ENCODE results near the gene TMEM185A. TPM values are rescaled to one million over a fixed set of nuclear protein-coding genes. Genes with fewer than 3 reads are reported as not detected.
A peak's percentile ranks its signal among the peaks of the same experiment; 100 is the strongest.
"Not testable (repeated sequence)": the region's sequence is repeated elsewhere in the genome, so short reads cannot be mapped to it uniquely, and the experiment has no call there.

Gene TMEM185A
- 10 to 100 TPM; 15.8 to 16.8 TPM for total RNA-seq

GRCh38 chrX:149631234-149632165, at the start of gene TMEM185A:
TSS of gene TMEM185A (minus strand) at chrX:149631792. CDS start at chrX:149631580, 212 bp downstream.
- peak within 1 kb of the TSS; percentile 90 for H3K4me3 Mint-ChIP-seq
- ChIA-PET POLR2A (no interaction called here), CTCF (no interaction called here)
- no peaks in the 10 kb centered on the region for H3K27me3 Mint-ChIP-seq
- DNase-seq: peak; percentile 68
- H3K36me3 Mint-ChIP-seq (ENCODE audit: low read depth): peaks cover 2% of the 10 kb centered on the region
- peak within 1 kb of the TSS; percentile 85 for H3K27ac Mint-ChIP-seq
- no peaks in the 10 kb centered on the region for H3K9me3 Mint-ChIP-seq
- peaks cover 32% of the 10 kb centered on the region for H3K4me1 Mint-ChIP-seq

- Mint-ChIP-seq H3K9me3 (no peaks in the 10 kb centered on the region), H3K36me3 (ENCODE audit: low read depth) (no peaks in the 10 kb centered on the region), H3K27ac (no peak overlapping the region), H3K4me3 (no peak overlapping the region), H3K27me3 (no peaks in the 10 kb centered on the region), H3K4me1 (no peaks in the 10 kb centered on the region)
- CTCF ChIA-PET: no interaction called here
- no peak for DNase-seq
- POLR2A ChIA-PET: no interaction called here
Observed at GRCh38 chrX:149681182-149681581, 49.6 kb upstream of the TMEM185A start.

DNA sequence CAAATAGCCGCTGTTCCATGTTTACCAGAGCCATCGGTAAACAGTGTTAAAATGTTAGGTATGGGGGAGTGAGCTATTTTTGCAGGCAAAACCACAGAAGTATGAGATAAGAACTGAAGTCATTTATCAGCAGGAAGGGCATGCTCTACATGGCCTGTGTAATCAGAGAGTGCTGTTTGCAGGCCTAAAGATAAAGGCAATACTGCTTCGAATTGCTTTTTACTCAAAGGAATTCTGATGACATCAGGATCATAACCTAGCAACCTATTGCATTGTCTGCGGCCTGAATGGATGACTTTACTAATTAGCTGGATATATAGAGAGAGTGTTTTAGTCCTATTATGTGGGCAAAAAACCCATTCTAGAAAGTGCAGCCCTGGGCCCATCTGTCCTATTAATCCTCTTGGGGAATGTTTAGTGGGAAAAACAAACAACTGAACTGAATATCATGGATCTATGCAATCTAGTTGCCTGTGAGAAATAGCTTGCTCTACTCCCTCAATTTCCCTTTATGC, 47.6 kb upstream of the TMEM185A start:
- H3K4me1 Mint-ChIP-seq; H3K27ac Mint-ChIP-seq; DNase-seq; H3K36me3 Mint-ChIP-seq (ENCODE audit: low read depth); H3K4me3 Mint-ChIP-seq; POLR2A ChIA-PET; H3K9me3 Mint-ChIP-seq; CTCF ChIA-PET; H3K27me3 Mint-ChIP-seq: not testable (repeated sequence)

- CTCF ChIA-PET; H3K36me3 Mint-ChIP-seq (ENCODE audit: low read depth); H3K27me3 Mint-ChIP-seq; H3K4me1 Mint-ChIP-seq; DNase-seq; POLR2A ChIA-PET; H3K27ac Mint-ChIP-seq; H3K4me3 Mint-ChIP-seq; H3K9me3 Mint-ChIP-seq: not testable (repeated sequence)
Observed at GRCh38 chrX:149675554-149675953, 44.0 kb upstream of the TMEM185A start.

DNA sequence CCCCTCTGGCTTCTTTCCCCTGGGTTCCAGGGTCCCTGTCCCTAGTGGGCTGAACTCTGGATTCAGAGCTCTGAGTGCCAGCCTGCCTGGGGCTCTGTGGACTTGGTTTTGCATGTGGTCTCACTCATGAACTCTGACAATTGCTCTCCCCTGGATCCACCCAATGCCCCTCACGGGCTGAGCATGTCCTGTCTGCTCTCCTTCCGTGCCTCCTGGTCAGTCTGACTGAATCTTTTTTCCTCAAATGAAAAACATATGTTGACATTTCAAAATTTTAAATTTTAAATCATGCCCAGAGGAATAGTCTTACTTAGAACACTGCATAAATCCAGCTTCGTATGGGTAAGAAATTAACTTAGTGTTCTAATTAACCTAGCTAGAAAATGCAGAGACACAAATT, 43.5 kb upstream of the TMEM185A start:
- H3K9me3 Mint-ChIP-seq: not testable (repeated sequence)

DNA sequence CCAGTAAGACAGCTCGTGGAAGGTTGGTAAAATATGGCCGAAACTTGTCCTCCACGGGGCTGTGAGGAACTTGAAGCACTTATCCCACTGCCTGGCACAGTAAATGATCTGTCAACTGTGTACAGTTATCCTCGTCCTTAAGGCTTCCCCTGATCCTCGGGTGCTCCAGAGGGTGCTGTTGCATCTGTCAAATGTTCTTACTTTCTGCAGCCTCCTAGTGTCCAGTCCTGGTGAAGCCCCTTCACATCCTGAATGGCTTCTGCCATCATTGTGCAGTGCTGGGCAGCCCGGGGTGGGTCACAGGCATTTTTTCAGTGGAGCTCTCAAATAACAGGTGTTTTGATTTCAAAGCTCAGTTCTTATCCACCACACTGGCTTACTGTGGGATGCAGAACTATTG, 29.0 kb upstream of the TMEM185A start:
- H3K9me3 Mint-ChIP-seq; POLR2A ChIA-PET; DNase-seq; H3K36me3 Mint-ChIP-seq (ENCODE audit: low read depth); H3K27me3 Mint-ChIP-seq; CTCF ChIA-PET; H3K4me1 Mint-ChIP-seq; H3K4me3 Mint-ChIP-seq; H3K27ac Mint-ChIP-seq: not testable (repeated sequence)

More for the DNA sequence above, 43.5 kb upstream of the TMEM185A start:
- CTCF ChIA-PET; H3K4me1 Mint-ChIP-seq; H3K36me3 Mint-ChIP-seq (ENCODE audit: low read depth); H3K4me3 Mint-ChIP-seq; H3K27ac Mint-ChIP-seq; POLR2A ChIA-PET; H3K27me3 Mint-ChIP-seq; DNase-seq: not testable (repeated sequence)

DNA sequence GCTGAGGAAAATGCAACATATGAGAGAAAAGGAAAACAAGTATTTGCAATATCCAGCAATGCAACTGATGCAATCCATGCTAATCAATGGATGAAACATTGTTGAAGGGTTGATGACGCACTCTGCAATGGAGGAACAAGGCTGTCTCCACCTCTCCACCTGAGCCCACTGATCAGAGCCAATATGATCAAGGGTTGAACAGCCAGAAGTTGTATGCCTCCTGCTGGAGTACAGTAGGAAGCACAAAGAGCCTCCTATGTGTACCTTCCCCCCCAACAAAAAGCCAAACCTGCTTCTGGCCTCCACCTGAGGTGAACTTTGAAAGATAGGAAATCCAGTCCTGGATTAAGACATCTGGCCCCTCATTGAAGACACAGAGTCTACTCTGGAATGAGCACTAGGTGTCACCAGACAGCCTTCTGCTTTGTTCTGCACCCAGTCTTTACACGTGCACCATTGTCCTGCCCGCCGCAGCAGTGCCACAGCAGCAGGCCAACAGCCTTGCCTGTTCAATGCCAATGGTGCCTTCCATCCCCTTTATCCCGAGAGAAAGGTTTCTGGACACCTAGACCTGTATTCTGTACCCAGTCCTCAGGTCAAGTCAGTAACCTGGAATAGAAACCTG, 24.8 kb upstream of the TMEM185A start:
- H3K9me3 Mint-ChIP-seq; CTCF ChIA-PET; H3K4me1 Mint-ChIP-seq; H3K27me3 Mint-ChIP-seq; POLR2A ChIA-PET; H3K36me3 Mint-ChIP-seq (ENCODE audit: low read depth); H3K27ac Mint-ChIP-seq; H3K4me3 Mint-ChIP-seq; DNase-seq: not testable (repeated sequence)

- ChIA-PET CTCF (no interaction called here), POLR2A (no interaction called here)
- Mint-ChIP-seq H3K36me3 (ENCODE audit: low read depth) (no peaks in the 10 kb centered on the region), H3K9me3 (no peaks in the 10 kb centered on the region), H3K27me3 (peaks cover 2% of the 10 kb centered on the region), H3K27ac (no peak overlapping the region), H3K4me1 (no peaks in the 10 kb centered on the region), H3K4me3 (no peak overlapping the region)
- DNase-seq: no peak
Observed at GRCh38 chrX:149652232-149652981, 20.8 kb upstream of the TMEM185A start.

GRCh38 chrX:149650162-149650561, 18.6 kb upstream of the TMEM185A start:
- Mint-ChIP-seq H3K4me3 (no peak overlapping the region), H3K4me1 (no peaks in the 10 kb centered on the region), H3K9me3 (no peaks in the 10 kb centered on the region), H3K36me3 (ENCODE audit: low read depth) (no peaks in the 10 kb centered on the region), H3K27me3 (peaks cover 2% of the 10 kb centered on the region), H3K27ac (no peak overlapping the region)
- POLR2A ChIA-PET: no interaction called here
- DNase-seq: no peak
- CTCF ChIA-PET: no interaction called here

GRCh38 chrX:149648932-149649331, 17.3 kb upstream of the TMEM185A start:
- H3K4me3 Mint-ChIP-seq: no peak overlapping the region
- CTCF ChIA-PET: no interaction called here
- no peaks in the 10 kb centered on the region for H3K36me3 Mint-ChIP-seq (ENCODE audit: low read depth)
- peaks cover 4% of the 10 kb centered on the region for H3K27me3 Mint-ChIP-seq
- no peak overlapping the region for H3K27ac Mint-ChIP-seq
- H3K4me1 Mint-ChIP-seq: no peaks in the 10 kb centered on the region
- POLR2A ChIA-PET: no interaction called here
- no peak for DNase-seq
- no peaks in the 10 kb centered on the region for H3K9me3 Mint-ChIP-seq

GRCh38 chrX:149647505-149647904, 15.9 kb upstream of the TMEM185A start:
- H3K27ac Mint-ChIP-seq: no peak overlapping the region
- no peak overlapping the region for H3K4me3 Mint-ChIP-seq
- peaks cover 2% of the 10 kb centered on the region for H3K27me3 Mint-ChIP-seq
- no peaks in the 10 kb centered on the region for H3K4me1 Mint-ChIP-seq
- CTCF ChIA-PET: interaction anchor here (1.0 to 1.3 kb wide), 3 partner anchors 11 to 32 kb away, joined by 3 to 4 read pairs (median 3); no protein-coding TSS in a partner anchor
- H3K9me3 Mint-ChIP-seq: no peaks in the 10 kb centered on the region
- POLR2A ChIA-PET: no interaction called here
- H3K36me3 Mint-ChIP-seq (ENCODE audit: low read depth): no peaks in the 10 kb centered on the region
- no peak for DNase-seq

- Mint-ChIP-seq H3K9me3 (no peaks in the 10 kb centered on the region), H3K4me1 (no peaks in the 10 kb centered on the region), H3K27ac (no peak overlapping the region), H3K36me3 (ENCODE audit: low read depth) (no peaks in the 10 kb centered on the region), H3K27me3 (peaks cover 2% of the 10 kb centered on the region), H3K4me3 (no peak overlapping the region)
- no peak for DNase-seq
- ChIA-PET POLR2A (no interaction called here), CTCF (no interaction called here)
Observed at GRCh38 chrX:149643496-149643895, 11.9 kb upstream of the TMEM185A start.

DNA sequence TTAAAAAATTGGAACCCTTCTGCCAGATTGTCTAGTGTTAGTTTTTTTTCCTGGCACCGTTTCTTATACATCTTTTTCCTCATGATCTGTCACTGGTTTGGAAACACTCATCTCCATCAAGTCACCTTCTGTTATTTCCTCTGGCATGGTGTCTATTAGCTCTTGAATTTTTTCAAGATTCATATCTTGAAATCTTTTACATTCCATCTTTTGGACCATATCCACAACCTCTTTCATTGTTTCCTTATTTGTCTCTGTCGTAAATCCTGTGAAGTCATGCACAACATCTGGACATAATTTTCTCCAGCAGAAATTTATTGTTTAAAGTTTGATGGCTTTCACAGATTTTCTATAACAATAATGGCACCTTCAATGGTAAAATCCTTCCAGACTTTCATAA, 10.2 kb upstream of the TMEM185A start:
- no peaks in the 10 kb centered on the region for H3K4me1 Mint-ChIP-seq
- no peaks in the 10 kb centered on the region for H3K9me3 Mint-ChIP-seq
- no peak overlapping the region for H3K27ac Mint-ChIP-seq
- H3K27me3 Mint-ChIP-seq: peaks cover 2% of the 10 kb centered on the region
- DNase-seq: no peak
- POLR2A ChIA-PET: no interaction called here
- H3K36me3 Mint-ChIP-seq (ENCODE audit: low read depth): no peaks in the 10 kb centered on the region
- H3K4me3 Mint-ChIP-seq: no peak overlapping the region
- CTCF ChIA-PET: no interaction called here
